Endothelial cell of umbilical vein (primary cell): ENCODE measurements around the gene COQ9. TPM values are rescaled to one million over a fixed set of nuclear protein-coding genes. Genes with fewer than 3 reads are reported as not detected.

ENCODE experiments used
- BruUV-seq: library from RNA; stranded (reverse); fragments of 400-500 nt; replicated peaks from 2 replicates; lab custom pipeline; 2021; lab: Mats Ljungman, UMichigan
- CTCF ChIA-PET: fragments of 300-600, 350-600 bp; sonication (Branson Sonifier 250); formaldehyde crosslinking; loops from one replicate; lab custom pipeline; 2021; ENCODE audit warnings: antibody characterized with exemption, inconsistent platforms; lab: Charles Lee
- POLR2A ChIA-PET: fragments of 300-600, 350-600 bp; sonication (Branson Sonifier 250); formaldehyde crosslinking; loops from one replicate; lab custom pipeline; 2021; ENCODE audit warnings: antibody characterized with exemption, inconsistent platforms; lab: Charles Lee
- DNase-seq: peaks from one replicate; pipeline ENCODE4 v3.0.0-alpha.2; 2011; ENCODE audit warnings: low read depth, low spot score
- FAIRE-seq: peaks from 2 replicates; lab custom pipeline; 2011; peaks lifted over from hg19 to GRCh38; lab: Jason Lieb, UNC
- H2AFZ ChIP-seq: 2 replicates; pipeline ENCODE4 v1.6.0; 2012; ENCODE audit warnings: low read depth, low read length, control low read depth, inconsistent platforms
- H3K27ac ChIP-seq: 2 replicates; pipeline ENCODE4 v1.5.1; 2011; ENCODE audit warnings: low read depth, mild to moderate bottlenecking, control low read depth, low read length, moderate library complexity; ENCODE audit not compliant: insufficient read depth
- H3K27me3 ChIP-seq, 2 experiments: 2 replicates each; pipeline versions ENCODE4 v1.6.0 to v1.6.1; 2011; ENCODE audit warnings: low read length in 2 of 2, mixed read lengths in 1 of 2; ENCODE audit not compliant: control insufficient read depth in 2 of 2, insufficient read depth in 2 of 2
- H3K36me3 ChIP-seq, 2 experiments: 2 replicates in 1 of 2; 3 replicates in 1 of 2; pipeline ENCODE4 v1.5.1; 2011; ENCODE audit warnings: low read length in 2 of 2, mild to moderate bottlenecking in 1 of 2, moderate library complexity in 1 of 2; ENCODE audit not compliant: control insufficient read depth in 2 of 2, insufficient read depth in 2 of 2; ENCODE audit errors: extremely low read depth in 1 of 2
- H3K4me1 ChIP-seq: 3 replicates; pipeline ENCODE4 v1.5.1; 2011; ENCODE audit warnings: mild to moderate bottlenecking, low read length; ENCODE audit not compliant: control insufficient read depth, insufficient read depth; ENCODE audit errors: extremely low read depth
- H3K4me2 ChIP-seq: 2 replicates; pipeline ENCODE4 v1.6.1; 2011; ENCODE audit warnings: low read length, control low read depth, mixed read lengths; ENCODE audit not compliant: insufficient read depth
- H3K4me3 ChIP-seq, 3 experiments: fragments of 200-600 bp in 1 of 3; sonication (generic), shearing (Covaris generic) in 1 of 3; replicated peaks in 1 of 3; 2 replicates each; pipeline ENCODE4 v1.5.1; 2011 to 2016; ENCODE audit warnings: control low read depth in 3 of 3, low read length in 3 of 3, mild to moderate bottlenecking in 2 of 3, inconsistent platforms in 1 of 3, low read depth in 1 of 3, moderate library complexity in 1 of 3; ENCODE audit not compliant: insufficient read depth in 1 of 3
- H3K79me2 ChIP-seq: 2 replicates; pipeline ENCODE4 v1.6.0; 2012; ENCODE audit warnings: low read length, inconsistent platforms; ENCODE audit not compliant: control insufficient read depth, insufficient read depth
- H3K9ac ChIP-seq: replicated peaks from 2 replicates; pipeline ENCODE3; 2011; ENCODE audit warnings: low read length, control low read depth; ENCODE audit not compliant: insufficient read depth; ENCODE audit errors: extremely low read depth
- H3K9me1 ChIP-seq: replicated peaks from 3 replicates; pipeline ENCODE4 v1.6.0; 2011; ENCODE audit warnings: mild to moderate bottlenecking, low read length; ENCODE audit not compliant: control insufficient read depth, insufficient read depth; ENCODE audit errors: extremely low read depth
- H3K9me3 ChIP-seq: replicated peaks from 2 replicates; pipeline ENCODE4 v1.5.1; 2012; ENCODE audit warnings: low read length, inconsistent platforms; ENCODE audit not compliant: control insufficient read depth, insufficient read depth
- H4K20me1 ChIP-seq: replicated peaks from 2 replicates; pipeline ENCODE3; 2011; ENCODE audit warnings: mild to moderate bottlenecking, low read length; ENCODE audit not compliant: control insufficient read depth, insufficient read depth; ENCODE audit errors: extremely low read depth
- FOS ChIP-seq: IDR thresholded peaks from 2 replicates; pipeline ENCODE4 v1.6.1; 2011; ENCODE audit warnings: mild to moderate bottlenecking, low read length, moderate library complexity, borderline replicate concordance; ENCODE audit not compliant: insufficient read depth
- GATA2 ChIP-seq: IDR thresholded peaks from 2 replicates; pipeline ENCODE4 v1.7.0; 2011; ENCODE audit warnings: low read depth, mild to moderate bottlenecking, moderate library complexity, mixed read lengths, low read length; ENCODE audit not compliant: insufficient read length, insufficient read depth
- JUN ChIP-seq: IDR thresholded peaks from 2 replicates; pipeline ENCODE4 v1.6.1; 2011; ENCODE audit warnings: borderline replicate concordance, low read depth; ENCODE audit not compliant: insufficient read length, insufficient read depth
- MAX ChIP-seq: IDR thresholded peaks from 2 replicates; pipeline ENCODE4 v1.6.1; 2011; ENCODE audit not compliant: insufficient read depth, insufficient read length
- MYC ChIP-seq: IDR thresholded peaks from one replicate; pipeline ENCODE4 v1.6.1; 2011; ENCODE audit warnings: mild to moderate bottlenecking, low read depth, low read length
- POLR2A ChIP-seq: IDR thresholded peaks from 2 replicates; pipeline ENCODE4 v1.6.1; 2012; ENCODE audit warnings: low read depth, mild to moderate bottlenecking, control low read depth, low read length
- POLR2AphosphoS5 ChIP-seq: IDR thresholded peaks from 2 replicates; pipeline ENCODE4 v1.6.1; 2012; ENCODE audit warnings: low read depth, mild to moderate bottlenecking, control low read depth, low read length, moderate library complexity; ENCODE audit not compliant: insufficient read depth
- dilution Hi-C: fragments of 300-500 bp; cut with MboI; formaldehyde crosslinking; loops from one replicate; pipeline ENCODE4 v1.15.0; 2019; ENCODE audit warnings: low sequenced_read_pairs; ENCODE audit not compliant: extremely low pct_ligation_motif_present
- intact Hi-C: fragments of 100-400 bp; cut with micrococcal nuclease; formaldehyde crosslinking; loops from one replicate; pipeline ENCODE4 v1.10.0; 2022
- polyA plus RNA-seq, 4 experiments: library from polyadenylated mRNA; depleted of rRNA in 3 of 4; stranded (reverse) in 3 of 4; unstranded in 1 of 4; fragments of >200 nt; gene quantifications; 2 replicates each; pipeline versions ENCODE4 v1.2.1 to v1.2.3, GENCODE V29; 2011 to 2012; ENCODE audit warnings: missing spikeins in 1 of 4
- total RNA-seq: library from RNA; stranded (reverse); gene quantifications from 2 replicates; pipeline ENCODE4 v1.2.3, GENCODE V29; 2021

The COQ9 gene
- total and polyA plus RNA-seq, 2 donors (not counting 3 experiments of a cell fraction or from before 2014, with no cell fraction given): 42.5 to 78.3 TPM

GRCh38 chr16:57477531-57478202 lies 30.4 kb downstream of the COQ9 start:
- DNase-seq: no peak
- dilution Hi-C loops (no loop called here), intact Hi-C loops (loop anchor here (10.0 kb wide), 1 partner anchor 167 kb away; no protein-coding TSS in a partner anchor)
- no peak for FAIRE-seq
- H3K79me2 ChIP-seq: peaks cover 15% of the 10 kb centered on the region
- H3K9me3 ChIP-seq: no peaks in the 10 kb centered on the region
- H3K9ac ChIP-seq: no peak overlapping the region
- no peak overlapping the region for H3K4me2 ChIP-seq
- TF ChIP-seq POLR2A (no peak), FOS (no peak), JUN (no peak), MYC (no peak), GATA2 (no peak), MAX (no peak), POLR2AphosphoS5 (no peak)
- peaks cover 0 to 18% of the 10 kb centered on the region in 2 experiments for H3K36me3 ChIP-seq
- H2AFZ ChIP-seq: no peak overlapping the region
- no peaks in the 10 kb centered on the region for H4K20me1 ChIP-seq
- no TSS peak for BruUV-seq
- H3K4me1 ChIP-seq: peaks cover 28% of the 10 kb centered on the region
- H3K27ac ChIP-seq: no peak overlapping the region
- CTCF ChIA-PET: interaction anchor here (3.0 kb wide), 1 partner anchor 42 kb away, joined by 21 read pairs; no protein-coding TSS in a partner anchor
- no peaks in the 10 kb centered on the region for H3K27me3 ChIP-seq
- H3K9me1 ChIP-seq: no peaks in the 10 kb centered on the region
- H3K4me3 ChIP-seq: no peak overlapping the region
- POLR2A ChIA-PET: no interaction called here
